ENCODE results near the gene CHST7. TPM values are rescaled to one million over a fixed set of nuclear protein-coding genes. Genes with fewer than 3 reads are reported as not detected.

Gene CHST7
- total and polyA plus RNA-seq, 2 donors (not counting 1 experiment from before 2014, with no cell fraction given): 3.7 to 11.2 TPM

GRCh38 chrX:46599051-46599560 is 25.5 kb downstream of the CHST7 start:
- no peak overlapping the region for H2AFZ ChIP-seq (ENCODE audit: low read length)
- no peak overlapping the region for H3K4me2 ChIP-seq (ENCODE audit: extremely low read depth, insufficient read depth, low read length)
- no peaks in the 10 kb centered on the region for H3K36me3 ChIP-seq (ENCODE audit: control insufficient read depth, insufficient read depth, low read length)
- DNase-seq (ENCODE audit: low read depth in 2 of 2): peak in 1 of 2 donors; percentile 62
- TF ChIP-seq EZH2 (IDR thresholded peaks at IDR 0.05; ENCODE audit: low read length, missing control alignments) (no peak), CTCF (conservative IDR thresholded peaks at IDR 0.05 in 1 of 2, IDR thresholded peaks at IDR 0.05 in 1 of 2; ENCODE audit: low read depth in 1 of 2, low read length in 2 of 2) (no peak)
- no peaks in the 10 kb centered on the region for H3K27me3 ChIP-seq (ENCODE audit: control insufficient read depth, insufficient read depth, low read length)
- no peaks in the 10 kb centered on the region for H3K79me2 ChIP-seq (ENCODE audit: control insufficient read depth, insufficient read depth, low read length)
- no peaks in the 10 kb centered on the region for H3K4me1 ChIP-seq (ENCODE audit: control insufficient read depth, extremely low read depth, insufficient read depth, low read length)
- no peak overlapping the region for H3K9ac ChIP-seq (ENCODE audit: insufficient read depth, low read length)
- H3K9me3 ChIP-seq (ENCODE audit: control insufficient read depth, insufficient read depth, low read depth, low read length): no peaks in the 10 kb centered on the region
- H4K20me1 ChIP-seq (ENCODE audit: control insufficient read depth, extremely low read depth, insufficient read depth, low read length): no peaks in the 10 kb centered on the region
- H3K27ac ChIP-seq (ENCODE audit: insufficient read depth, low read length): no peak overlapping the region
- H3K4me3 ChIP-seq (replicated peaks in 1 of 4; ENCODE audit: control extremely low read depth in 1 of 4, insufficient read depth in 1 of 4, low read depth in 3 of 4, low read length in 4 of 4): no peak overlapping the region

GRCh38 chrX:46601283-46601682 is 27.7 kb downstream of the CHST7 start:
- Histone ChIP-seq H2AFZ (ENCODE audit: low read length) (no peak overlapping the region), H4K20me1 (ENCODE audit: control insufficient read depth, extremely low read depth, insufficient read depth, low read length) (no peaks in the 10 kb centered on the region), H3K27me3 (ENCODE audit: control insufficient read depth, insufficient read depth, low read length) (no peaks in the 10 kb centered on the region), H3K36me3 (ENCODE audit: control insufficient read depth, insufficient read depth, low read length) (no peaks in the 10 kb centered on the region), H3K4me3 (replicated peaks in 1 of 4; ENCODE audit: control extremely low read depth in 1 of 4, insufficient read depth in 1 of 4, low read depth in 3 of 4, low read length in 4 of 4) (no peak overlapping the region), H3K9me3 (ENCODE audit: control insufficient read depth, insufficient read depth, low read depth, low read length) (no peaks in the 10 kb centered on the region), H3K27ac (ENCODE audit: insufficient read depth, low read length) (no peak overlapping the region), H3K4me2 (ENCODE audit: extremely low read depth, insufficient read depth, low read length) (no peak overlapping the region), H3K9ac (ENCODE audit: insufficient read depth, low read length) (no peak overlapping the region), H3K79me2 (ENCODE audit: control insufficient read depth, insufficient read depth, low read length) (no peaks in the 10 kb centered on the region), H3K4me1 (ENCODE audit: control insufficient read depth, extremely low read depth, insufficient read depth, low read length) (no peaks in the 10 kb centered on the region)
- peak; percentile 73 to 84 for DNase-seq (ENCODE audit: low read depth in 2 of 2)
- TF ChIP-seq EZH2 (IDR thresholded peaks at IDR 0.05; ENCODE audit: low read length, missing control alignments): no peak
- TF ChIP-seq CTCF (conservative IDR thresholded peaks at IDR 0.05 in 1 of 2, IDR thresholded peaks at IDR 0.05 in 1 of 2; ENCODE audit: low read depth in 1 of 2, low read length in 2 of 2): no peak

- Histone ChIP-seq H3K27ac (ENCODE audit: insufficient read depth, low read length) (no peak overlapping the region), H3K9ac (ENCODE audit: insufficient read depth, low read length) (no peak overlapping the region), H4K20me1 (ENCODE audit: control insufficient read depth, extremely low read depth, insufficient read depth, low read length) (no peaks in the 10 kb centered on the region), H3K4me3 (replicated peaks in 1 of 4; ENCODE audit: control extremely low read depth in 1 of 4, insufficient read depth in 1 of 4, low read depth in 3 of 4, low read length in 4 of 4) (no peak overlapping the region), H3K27me3 (ENCODE audit: control insufficient read depth, insufficient read depth, low read length) (no peaks in the 10 kb centered on the region), H3K79me2 (ENCODE audit: control insufficient read depth, insufficient read depth, low read length) (no peaks in the 10 kb centered on the region), H3K4me2 (ENCODE audit: extremely low read depth, insufficient read depth, low read length) (no peak overlapping the region), H3K9me3 (ENCODE audit: control insufficient read depth, insufficient read depth, low read depth, low read length) (no peaks in the 10 kb centered on the region), H2AFZ (ENCODE audit: low read length) (no peak overlapping the region), H3K4me1 (ENCODE audit: control insufficient read depth, extremely low read depth, insufficient read depth, low read length) (no peaks in the 10 kb centered on the region), H3K36me3 (ENCODE audit: control insufficient read depth, insufficient read depth, low read length) (no peaks in the 10 kb centered on the region)
- DNase-seq (ENCODE audit: low read depth in 2 of 2): no peak
- TF ChIP-seq CTCF (conservative IDR thresholded peaks at IDR 0.05 in 1 of 2, IDR thresholded peaks at IDR 0.05 in 1 of 2; ENCODE audit: low read depth in 1 of 2, low read length in 2 of 2): no peak
- TF ChIP-seq EZH2 (IDR thresholded peaks at IDR 0.05; ENCODE audit: low read length, missing control alignments): no peak
These were observed 29.0 kb downstream of the CHST7 start for GRCh38 chrX:46602468-46603102.

Measured in fibroblast of lung (primary cell).